IPS-18c (cell line): ENCODE results near the gene GRN.
"Not testable (repeated sequence)": the region's sequence is repeated elsewhere in the genome, so short reads cannot be mapped to it uniquely, and the experiment has no call there.

ENCODE experiments used
- H3K4me3 ChIP-seq: 2 replicates; pipeline ENCODE4 v1.7.0; 2013; ENCODE audit warnings: low read depth, mild to moderate bottlenecking, low read length, moderate library complexity; ENCODE audit not compliant: insufficient read depth
- H3K9me3 ChIP-seq: one replicate; pipeline ENCODE4 v1.6.1; 2013; ENCODE audit warnings: mild to moderate bottlenecking, low read length, moderate library complexity; ENCODE audit not compliant: control insufficient read depth, insufficient read depth

The GRN gene

DNA sequence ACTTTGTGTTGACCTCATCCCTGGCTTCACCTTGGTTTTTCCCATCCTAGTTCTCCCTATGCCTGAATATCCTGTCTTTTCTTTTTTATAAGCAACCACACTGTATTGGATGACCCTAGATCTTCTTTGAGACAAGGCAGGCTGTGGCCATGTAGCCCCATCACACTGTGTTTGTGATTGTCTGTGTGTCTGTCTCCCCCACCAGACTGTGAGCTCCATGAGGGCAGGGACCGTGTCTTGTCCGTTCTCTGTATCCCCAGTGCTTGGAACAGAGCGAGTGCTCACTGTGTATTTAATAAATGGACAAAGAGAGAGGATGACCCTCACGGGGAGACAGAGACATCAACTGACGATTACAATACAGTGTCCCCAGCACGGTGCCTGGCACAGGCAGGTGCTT is 27.6 kb upstream of the GRN start:
- peaks cover 2% of the 10 kb centered on the region for H3K9me3 ChIP-seq
- H3K4me3 ChIP-seq = no peak overlapping the region

- Histone ChIP-seq H3K4me3 (no peak overlapping the region), H3K9me3 (peaks cover 2% of the 10 kb centered on the region)
Observed at GRCh38 chr17:44318077-44318892, 26.8 kb upstream of the GRN start.

DNA sequence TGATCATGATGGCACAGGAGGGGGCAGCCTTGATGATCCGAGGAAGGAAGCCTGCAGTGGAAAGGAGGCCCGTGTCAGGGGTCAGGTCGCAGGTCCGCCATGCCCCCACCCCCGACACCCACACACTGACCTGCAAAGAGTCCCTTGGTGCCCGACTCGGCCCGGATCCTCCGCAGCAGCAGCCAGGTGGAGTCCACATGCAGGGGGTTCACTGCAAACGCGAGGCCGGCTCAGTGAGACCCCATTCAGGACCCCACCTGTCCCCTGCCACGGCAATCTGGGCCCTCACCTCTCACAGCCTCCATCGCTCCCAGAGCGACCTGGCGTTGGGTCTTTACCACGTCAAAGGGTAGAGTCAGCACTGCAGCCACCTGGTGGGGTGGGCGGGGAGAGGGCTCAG is 25.0 kb upstream of the GRN start:
- Histone ChIP-seq H3K4me3 (no peak overlapping the region), H3K9me3 (peaks cover 2% of the 10 kb centered on the region)

DNA sequence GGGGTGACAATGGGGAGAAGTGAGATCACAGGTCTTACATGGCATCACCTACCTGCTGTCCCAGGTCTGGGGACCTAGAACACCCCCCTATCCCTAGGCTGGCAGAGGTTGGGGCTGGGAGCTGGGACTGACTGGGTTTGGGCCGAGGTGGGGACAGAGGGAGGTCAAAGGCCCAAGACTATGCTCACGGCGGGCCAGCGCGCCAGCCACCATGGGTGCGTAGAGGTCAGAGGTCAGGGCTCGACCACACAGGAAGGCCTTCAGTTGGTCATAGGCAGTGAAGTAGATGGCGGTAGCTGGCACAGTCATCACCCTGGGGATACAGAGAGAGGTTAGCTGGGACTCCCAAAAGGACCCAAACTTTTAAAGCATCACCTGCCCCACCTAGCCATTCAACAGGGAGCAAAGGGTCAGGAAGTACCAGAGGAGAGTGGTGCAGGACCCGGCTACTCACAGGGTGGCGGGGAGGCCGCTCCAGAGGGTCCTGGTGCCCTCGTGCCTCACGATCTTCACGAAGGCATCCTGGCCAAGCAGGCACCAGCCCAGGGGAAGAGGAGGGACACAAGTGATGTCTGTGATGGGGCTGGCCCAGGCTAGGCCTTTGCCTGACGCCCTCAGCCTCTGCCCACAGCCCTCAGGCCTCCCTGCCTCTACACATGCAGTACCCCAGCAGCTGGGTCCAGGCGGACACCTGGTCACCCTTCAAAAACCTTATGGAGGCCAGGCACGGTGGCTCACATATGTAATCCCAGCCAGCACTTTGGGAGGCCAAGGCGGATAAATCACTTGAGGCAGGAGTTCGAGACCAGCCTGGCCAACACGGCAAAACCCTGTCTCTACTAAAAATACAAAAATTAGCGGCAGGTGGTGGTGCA is 23.6 kb upstream of the GRN start:
- Histone ChIP-seq H3K4me3 (no peak overlapping the region), H3K9me3 (peaks cover 2% of the 10 kb centered on the region)

DNA sequence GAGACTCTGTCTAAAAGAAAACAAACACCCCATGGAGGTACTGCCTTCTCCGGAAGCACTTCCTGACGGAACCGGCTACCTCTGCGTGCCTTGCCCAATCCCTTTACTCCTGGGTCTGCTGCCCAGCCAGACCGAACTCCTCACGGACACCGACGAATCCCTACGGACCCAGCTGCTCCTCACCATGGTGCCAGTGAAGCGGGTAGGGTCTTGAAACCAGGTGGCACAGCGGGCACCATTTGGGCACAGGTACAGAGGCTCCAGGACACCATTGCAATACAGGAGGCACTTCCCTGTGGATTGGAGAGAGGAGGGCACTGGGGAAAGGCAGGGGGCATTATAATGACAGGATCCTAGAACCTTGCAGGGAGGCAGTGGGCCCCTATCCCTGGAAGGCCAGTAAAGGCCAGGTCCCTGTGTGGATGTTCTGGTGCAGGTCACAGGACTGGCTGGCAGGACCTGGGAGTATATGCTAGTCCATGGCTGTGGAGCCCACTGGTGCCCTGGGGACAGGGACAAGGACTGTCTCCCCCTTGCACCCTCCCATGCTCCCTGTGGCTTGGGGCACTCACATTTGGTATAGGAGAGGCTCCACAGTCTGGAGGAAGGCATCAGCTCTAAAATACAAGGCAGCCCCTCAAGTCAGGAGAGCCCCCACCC is 22.7 kb upstream of the GRN start:
- Histone ChIP-seq H3K9me3 (peaks cover under 1% of the 10 kb centered on the region), H3K4me3 (no peak overlapping the region)

GRCh38 chr17:44323359-44324091 is 21.6 kb upstream of the GRN start:
- H3K9me3 ChIP-seq = no peaks in the 10 kb centered on the region
- peak overlapping the region; percentile 94 for H3K4me3 ChIP-seq

- Histone ChIP-seq H3K4me3 (peak overlapping the region; percentile 94), H3K9me3 (no peaks in the 10 kb centered on the region)
Observed at GRCh38 chr17:44324092-44324570, 21.0 kb upstream of the GRN start.

DNA sequence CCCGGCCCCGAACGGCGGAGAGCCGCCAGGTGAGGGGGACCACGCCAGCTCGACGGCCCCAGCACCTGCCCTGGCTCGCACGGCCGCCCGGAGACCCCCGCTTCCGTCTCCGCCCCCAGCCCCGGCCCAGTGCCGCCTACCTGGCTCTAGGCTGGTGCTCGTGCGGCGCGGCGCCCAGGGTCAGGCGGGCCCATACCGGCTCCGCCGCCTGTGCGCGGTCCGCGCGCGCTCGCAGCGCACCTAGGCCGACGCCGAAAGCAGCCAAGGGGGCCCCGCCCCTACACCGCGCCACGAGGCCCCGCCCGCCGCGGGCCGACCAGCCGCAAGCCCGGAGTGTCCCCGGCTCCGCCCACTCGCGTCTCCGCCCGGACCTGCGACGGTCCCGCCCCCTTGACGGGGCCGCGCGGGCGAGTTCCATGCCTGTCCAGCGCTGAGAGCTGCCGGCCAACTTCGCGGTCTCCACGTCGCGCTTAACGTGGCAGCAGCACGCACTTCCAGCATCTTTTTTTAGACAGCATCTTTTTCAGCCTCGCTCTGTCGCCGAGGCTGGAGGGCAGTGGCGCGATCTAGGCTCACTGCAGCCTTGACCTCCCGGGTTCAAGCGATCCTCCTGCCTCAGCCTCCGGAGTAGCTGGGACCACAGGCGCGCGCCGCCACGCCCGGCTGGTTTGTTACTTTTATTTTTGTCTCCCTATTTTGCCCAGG is 20.4 kb upstream of the GRN start, which contains the start of gene SLC25A39:
SLC25A39 (minus strand) TSS at position 253 of the 705 bp plus-strand sequence. CDS start 1,261 bp downstream, outside the sequence.
- Histone ChIP-seq H3K4me3 (peak within 1 kb of the TSS; percentile 94), H3K9me3 (no peaks in the 10 kb centered on the region)

GRCh38 chr17:44326861-44327444 is 18.1 kb upstream of the GRN start:
- no peak overlapping the region for H3K4me3 ChIP-seq
- H3K9me3 ChIP-seq = no peaks in the 10 kb centered on the region

DNA sequence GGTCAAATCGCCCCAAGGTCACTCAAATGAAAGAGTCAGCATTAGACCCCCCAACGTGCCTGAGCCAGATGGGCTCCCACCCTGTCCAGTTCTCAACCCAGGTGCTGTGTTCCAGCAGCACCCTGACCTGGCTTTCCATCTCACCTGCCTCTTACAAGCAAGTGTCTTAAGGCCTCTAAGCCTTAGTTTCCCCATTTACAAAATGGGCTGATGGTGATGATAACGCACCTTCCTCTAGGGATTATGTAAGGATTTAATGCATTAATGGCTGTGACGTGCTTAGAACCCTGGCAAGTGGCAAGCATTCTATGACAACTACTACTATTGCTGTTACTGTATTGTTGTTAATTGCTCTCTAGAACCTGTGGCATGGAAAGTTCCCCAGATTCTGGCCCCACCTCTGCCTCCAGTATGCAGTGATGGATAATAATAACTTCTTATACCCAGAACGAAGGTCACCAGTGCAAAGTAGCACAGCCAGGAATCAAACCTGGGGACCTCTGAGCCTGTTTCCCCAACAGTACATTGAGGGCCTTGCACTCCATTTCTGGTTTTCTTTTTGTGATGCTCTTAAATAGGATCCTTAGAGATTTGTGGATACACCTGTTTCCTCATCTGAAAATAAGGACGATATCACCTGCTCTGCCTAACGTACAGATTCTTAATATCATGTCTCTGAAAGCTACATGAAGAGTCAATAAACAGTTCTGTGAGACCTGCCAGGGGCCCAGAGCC is 17.2 kb upstream of the GRN start:
- Histone ChIP-seq H3K4me3 (no peak overlapping the region), H3K9me3 (no peaks in the 10 kb centered on the region)

DNA sequence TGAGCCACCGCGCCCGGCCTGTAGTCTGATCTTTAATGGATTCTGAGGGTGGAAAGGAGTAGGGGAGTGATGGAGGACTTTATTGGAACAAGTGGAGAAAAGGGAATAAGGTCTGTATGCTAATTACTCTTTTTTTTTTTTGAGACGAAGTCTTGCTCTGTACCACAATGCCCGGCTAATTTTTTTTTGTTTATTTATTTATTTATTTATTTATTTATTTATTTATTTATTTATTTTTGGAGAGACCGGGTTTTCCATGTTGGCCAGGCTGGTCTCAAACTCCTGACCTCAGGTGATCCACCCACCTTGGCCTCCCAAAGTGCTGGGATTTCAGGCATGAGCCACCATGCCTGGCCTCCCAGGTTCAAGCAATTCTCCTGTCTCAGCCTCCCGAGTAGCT is 15.6 kb upstream of the GRN start:
- H3K4me3 ChIP-seq, H3K9me3 ChIP-seq: not testable (repeated sequence)

GRCh38 chr17:44330263-44330662 is 14.8 kb upstream of the GRN start:
- H3K4me3 ChIP-seq, H3K9me3 ChIP-seq: not testable (repeated sequence)

DNA sequence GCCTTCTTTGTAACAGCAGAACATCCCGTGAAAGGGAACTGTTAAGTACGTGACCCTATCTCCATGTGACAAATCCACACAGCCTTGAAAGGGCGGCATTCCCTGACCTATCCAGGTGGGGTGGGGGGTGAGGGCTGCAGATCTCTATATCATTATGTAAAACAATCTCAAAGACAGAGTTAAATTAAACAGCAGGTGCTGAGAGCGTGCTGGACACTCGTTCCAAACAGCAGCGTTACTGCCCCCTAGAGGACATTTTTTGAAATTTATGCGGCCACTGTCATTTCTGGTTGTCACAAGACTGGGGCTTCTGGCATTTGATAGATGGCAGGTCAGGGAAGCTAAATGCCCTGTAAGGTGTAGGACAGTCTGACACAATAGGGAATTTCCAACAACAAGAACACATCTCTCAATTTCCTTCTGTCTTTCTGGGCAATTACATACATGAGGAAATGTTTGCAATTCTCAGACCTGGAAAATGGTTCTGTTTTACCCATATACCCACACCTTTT is 13.8 kb upstream of the GRN start:
- Histone ChIP-seq H3K4me3 (no peak overlapping the region), H3K9me3 (no peaks in the 10 kb centered on the region)

- Histone ChIP-seq H3K4me3 (no peak overlapping the region), H3K9me3 (no peaks in the 10 kb centered on the region)
Observed at GRCh38 chr17:44333371-44333770, 11.7 kb upstream of the GRN start.

DNA sequence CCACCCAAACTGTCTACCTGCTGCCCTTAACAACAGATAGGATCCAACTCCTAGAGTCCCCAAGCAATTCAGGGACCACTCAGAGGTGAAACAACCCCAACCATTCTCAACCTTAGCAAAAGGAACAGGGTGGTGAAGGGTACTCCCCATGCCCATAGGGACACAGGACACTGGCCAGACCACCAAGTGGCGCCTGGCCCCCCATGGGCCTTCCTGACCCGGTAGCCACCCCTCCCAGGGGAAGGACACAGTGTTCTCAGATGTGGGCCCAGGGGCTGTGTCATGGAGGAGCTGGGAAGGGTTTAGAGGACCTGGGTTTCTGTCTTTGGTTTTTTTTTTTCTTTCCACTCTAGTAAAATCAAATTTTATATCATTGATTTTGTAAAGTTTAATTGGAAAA is 10.8 kb upstream of the GRN start:
- H3K4me3 ChIP-seq = no peak overlapping the region; the same call in 1 of the 2 replicates
- no peaks in the 10 kb centered on the region for H3K9me3 ChIP-seq
